ENCODE data around the gene PTPRE.

DNA sequence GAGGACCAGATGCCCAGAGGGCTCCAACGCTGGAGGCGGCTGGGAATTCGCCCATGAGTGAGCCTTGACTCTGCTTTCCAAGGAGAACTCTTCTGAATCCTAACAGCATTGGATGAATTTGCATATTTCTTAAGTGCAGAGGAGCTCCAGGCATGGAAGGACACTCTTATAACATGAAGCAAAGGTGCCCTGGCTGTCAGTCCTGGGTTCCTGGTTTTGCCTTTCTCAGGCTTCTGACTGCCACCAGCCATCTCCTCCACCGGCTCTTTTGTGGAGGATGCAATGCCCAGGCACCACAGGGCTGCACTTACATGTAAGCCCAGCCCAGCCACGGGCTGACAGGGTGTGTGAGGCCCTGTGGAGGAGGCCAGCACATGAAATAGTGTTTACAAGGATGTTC, 22.4 kb upstream of the PTPRE start:
- no peak for TF ChIP-seq RFX5 (IDR thresholded peaks at IDR 0.05; ENCODE audit: low read depth, low read length)
- TF ChIP-seq POLR2A (IDR thresholded peaks at IDR 0.05; ENCODE audit: low read depth, low read length), result no peak
- TF ChIP-seq, protein P1, sequence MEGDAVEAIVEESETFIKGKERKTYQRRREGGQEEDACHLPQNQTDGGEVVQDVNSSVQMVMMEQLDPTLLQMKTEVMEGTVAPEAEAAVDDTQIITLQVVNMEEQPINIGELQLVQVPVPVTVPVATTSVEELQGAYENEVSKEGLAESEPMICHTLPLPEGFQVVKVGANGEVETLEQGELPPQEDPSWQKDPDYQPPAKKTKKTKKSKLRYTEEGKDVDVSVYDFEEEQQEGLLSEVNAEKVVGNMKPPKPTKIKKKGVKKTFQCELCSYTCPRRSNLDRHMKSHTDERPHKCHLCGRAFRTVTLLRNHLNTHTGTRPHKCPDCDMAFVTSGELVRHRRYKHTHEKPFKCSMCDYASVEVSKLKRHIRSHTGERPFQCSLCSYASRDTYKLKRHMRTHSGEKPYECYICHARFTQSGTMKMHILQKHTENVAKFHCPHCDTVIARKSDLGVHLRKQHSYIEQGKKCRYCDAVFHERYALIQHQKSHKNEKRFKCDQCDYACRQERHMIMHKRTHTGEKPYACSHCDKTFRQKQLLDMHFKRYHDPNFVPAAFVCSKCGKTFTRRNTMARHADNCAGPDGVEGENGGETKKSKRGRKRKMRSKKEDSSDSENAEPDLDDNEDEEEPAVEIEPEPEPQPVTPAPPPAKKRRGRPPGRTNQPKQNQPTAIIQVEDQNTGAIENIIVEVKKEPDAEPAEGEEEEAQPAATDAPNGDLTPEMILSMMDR (conservative IDR thresholded peaks at IDR 0.05; ENCODE audit: low read depth, low read length), result no peak
- TF ChIP-seq SMC3 (IDR thresholded peaks at IDR 0.05; ENCODE audit: low read depth, low read length), result no peak
- no peak for TF ChIP-seq FOS (IDR thresholded peaks at IDR 0.05; ENCODE audit: low read depth, low read length)
- no peak for TF ChIP-seq MAZ (IDR thresholded peaks at IDR 0.05; ENCODE audit: borderline replicate concordance, low read depth, low read length)
- no peak for TF ChIP-seq BHLHE40 (IDR thresholded peaks at IDR 0.05; ENCODE audit: low read depth, low read length)
- no peak for TF ChIP-seq RCOR1 (IDR thresholded peaks at IDR 0.05; ENCODE audit: insufficient replicate concordance, low read length)
- no peak for TF ChIP-seq RAD21 (IDR thresholded peaks at IDR 0.05; ENCODE audit: low read length)
